DOHH2 (cell line): ENCODE measurements around the gene ADAMTS9.

Source experiments
- CTCF ChIP-seq: fragments of 200-600 bp; sonication (generic); IDR thresholded peaks from one replicate; pipeline ENCODE4 v1.5.1; 2014; ENCODE audit warnings: antibody characterized with exemption, mild to moderate bottlenecking, low read depth, low read length; ENCODE audit not compliant: poor library complexity, severe bottlenecking
- EZH2phosphoT487 ChIP-seq: fragments of 200-600 bp; sonication (generic); IDR thresholded peaks from 2 replicates; pipeline ENCODE4 v1.6.1; 2017; ENCODE audit warnings: borderline replicate concordance, mild to moderate bottlenecking, antibody characterized with exemption, low read length, moderate library complexity, mixed read lengths

- TF ChIP-seq CTCF (no peak), EZH2phosphoT487 (no peak)
These were observed 70.8 kb downstream of the ADAMTS9 start for GRCh38 chr3:64616953-64617352.
